ENCODE results near the gene TNFRSF25. TPM values are rescaled to one million over a fixed set of nuclear protein-coding genes. Genes with fewer than 3 reads are reported as not detected.

Gene TNFRSF25
- total RNA-seq, 1 experiment from 2014 or later, result 27.6 TPM

- CTCF ChIA-PET, result interaction anchor here (0.6 to 4.9 kb wide), 24 partner anchors 8 to 249 kb away, joined by 3 to 26 read pairs (median 4); partner anchors contain the start of genes NOL9 and TAS1R1
- peak overlapping the region; percentile 66 for H3K27ac Mint-ChIP-seq (ENCODE audit: low read depth, unreplicated experiment)
- H3K9me3 Mint-ChIP-seq (ENCODE audit: unreplicated experiment), result no peaks in the 10 kb centered on the region
- H3K36me3 Mint-ChIP-seq (ENCODE audit: insufficient read depth, unreplicated experiment), result peaks cover 12% of the 10 kb centered on the region
- peaks cover 39% of the 10 kb centered on the region for H3K4me1 Mint-ChIP-seq (ENCODE audit: insufficient read depth, unreplicated experiment)
- no peaks in the 10 kb centered on the region for H3K27me3 Mint-ChIP-seq (ENCODE audit: insufficient read depth, unreplicated experiment)
- TF ChIP-seq, protein P1, sequence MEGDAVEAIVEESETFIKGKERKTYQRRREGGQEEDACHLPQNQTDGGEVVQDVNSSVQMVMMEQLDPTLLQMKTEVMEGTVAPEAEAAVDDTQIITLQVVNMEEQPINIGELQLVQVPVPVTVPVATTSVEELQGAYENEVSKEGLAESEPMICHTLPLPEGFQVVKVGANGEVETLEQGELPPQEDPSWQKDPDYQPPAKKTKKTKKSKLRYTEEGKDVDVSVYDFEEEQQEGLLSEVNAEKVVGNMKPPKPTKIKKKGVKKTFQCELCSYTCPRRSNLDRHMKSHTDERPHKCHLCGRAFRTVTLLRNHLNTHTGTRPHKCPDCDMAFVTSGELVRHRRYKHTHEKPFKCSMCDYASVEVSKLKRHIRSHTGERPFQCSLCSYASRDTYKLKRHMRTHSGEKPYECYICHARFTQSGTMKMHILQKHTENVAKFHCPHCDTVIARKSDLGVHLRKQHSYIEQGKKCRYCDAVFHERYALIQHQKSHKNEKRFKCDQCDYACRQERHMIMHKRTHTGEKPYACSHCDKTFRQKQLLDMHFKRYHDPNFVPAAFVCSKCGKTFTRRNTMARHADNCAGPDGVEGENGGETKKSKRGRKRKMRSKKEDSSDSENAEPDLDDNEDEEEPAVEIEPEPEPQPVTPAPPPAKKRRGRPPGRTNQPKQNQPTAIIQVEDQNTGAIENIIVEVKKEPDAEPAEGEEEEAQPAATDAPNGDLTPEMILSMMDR (IDR thresholded peaks at IDR 0.05; ENCODE audit: unreplicated experiment), result no peak
- H3K4me3 Mint-ChIP-seq (ENCODE audit: unreplicated experiment), result peak overlapping the region; percentile 77
- DNase-seq (ENCODE audit: unreplicated experiment), result peak; percentile 82
- intact Hi-C loops (cut with micrococcal nuclease), result no loop called here
- BruUV-seq (replicated peaks), result TSS peak; percentile 78
- POLR2A ChIA-PET, result interaction anchor here (0.6 to 6.3 kb wide), 19 partner anchors 11 to 272 kb away, joined by 3 to 63 read pairs (median 4); partner anchors contain the start of genes KLHL21, NOL9 and ZBTB48
Observed at GRCh38 chr1:6490181-6491080, 24.5 kb upstream of the TNFRSF25 start.

DNA sequence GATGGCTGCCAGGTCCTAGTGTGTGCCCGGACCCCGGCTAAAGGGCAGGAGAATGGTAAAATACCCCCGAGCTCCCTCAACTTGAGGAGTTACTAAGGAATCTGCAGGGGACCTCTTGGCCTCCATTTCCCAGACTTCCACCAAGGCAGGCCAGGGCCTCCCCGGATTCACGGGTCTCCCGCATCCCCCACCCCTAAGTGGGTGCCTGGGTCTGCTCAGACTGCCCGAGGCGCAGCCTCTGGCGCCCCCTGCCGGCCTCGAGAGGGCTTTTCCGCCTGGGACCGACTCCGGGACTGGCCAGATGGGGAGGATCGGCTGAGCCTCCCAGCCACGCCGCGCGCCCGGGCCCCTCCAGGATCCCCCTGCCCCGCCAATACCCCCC, 23.8 kb upstream of the TNFRSF25 start:
- Mint-ChIP-seq H3K27me3 (ENCODE audit: insufficient read depth, unreplicated experiment) (no peaks in the 10 kb centered on the region), H3K36me3 (ENCODE audit: insufficient read depth, unreplicated experiment) (peaks cover 11% of the 10 kb centered on the region), H3K27ac (ENCODE audit: low read depth, unreplicated experiment) (peak overlapping the region; percentile 66), H3K9me3 (ENCODE audit: unreplicated experiment) (no peaks in the 10 kb centered on the region), H3K4me3 (ENCODE audit: unreplicated experiment) (peak overlapping the region; percentile 77), H3K4me1 (ENCODE audit: insufficient read depth, unreplicated experiment) (peaks cover 38% of the 10 kb centered on the region)
- POLR2A ChIA-PET, result interaction anchor here (0.6 to 6.3 kb wide), 14 partner anchors 13 to 123 kb away, joined by 3 to 63 read pairs (median 10); partner anchors contain the start of genes ACOT7, KLHL21, NOL9 and ZBTB48
- TF ChIP-seq, protein P1 (IDR thresholded peaks at IDR 0.05; ENCODE audit: unreplicated experiment), result peak; percentile 97
- peak; percentile 78 for DNase-seq (ENCODE audit: unreplicated experiment)
- intact Hi-C loops (cut with micrococcal nuclease), result loop anchor here (10.0 kb wide), 1 partner anchor 155 kb away; no protein-coding TSS in a partner anchor
- BruUV-seq (replicated peaks), result no TSS peak
- CTCF ChIA-PET, result interaction anchor here (0.6 to 4.9 kb wide), 20 partner anchors 9 to 146 kb away, joined by 3 to 26 read pairs (median 4); partner anchors contain the start of genes NOL9 and TAS1R1

GRCh38 chr1:6489383-6489765, 23.4 kb upstream of the TNFRSF25 start:
- ChIA-PET CTCF (interaction anchor here (0.6 to 4.9 kb wide), 16 partner anchors 9 to 145 kb away, joined by 3 to 26 read pairs (median 4); partner anchors contain the start of genes NOL9 and TAS1R1), POLR2A (interaction anchor here (0.6 to 6.3 kb wide), 17 partner anchors 13 to 137 kb away, joined by 3 to 63 read pairs (median 5); partner anchors contain the start of genes ACOT7, KLHL21, NOL9 and ZBTB48)
- Mint-ChIP-seq H3K4me3 (ENCODE audit: unreplicated experiment) (peak overlapping the region; percentile 77), H3K27ac (ENCODE audit: low read depth, unreplicated experiment) (peak overlapping the region; percentile 66), H3K9me3 (ENCODE audit: unreplicated experiment) (no peaks in the 10 kb centered on the region), H3K27me3 (ENCODE audit: insufficient read depth, unreplicated experiment) (no peaks in the 10 kb centered on the region), H3K36me3 (ENCODE audit: insufficient read depth, unreplicated experiment) (peaks cover 7% of the 10 kb centered on the region), H3K4me1 (ENCODE audit: insufficient read depth, unreplicated experiment) (peaks cover 38% of the 10 kb centered on the region)
- intact Hi-C loops (cut with micrococcal nuclease), result loop anchor here (10.0 kb wide), 1 partner anchor 155 kb away; no protein-coding TSS in a partner anchor
- DNase-seq (ENCODE audit: unreplicated experiment), result no peak
- TF ChIP-seq, protein P1 (IDR thresholded peaks at IDR 0.05; ENCODE audit: unreplicated experiment), result no peak
- no TSS peak for BruUV-seq (replicated peaks)
